Hematopoietic multipotent progenitor cell treated with erythropoietin and hydrocortisone succinate and interleukin-3 and kit ligand, for 17 days (in vitro differentiated cells): ENCODE results near the gene GIPC2.
"Not testable (repeated sequence)": the region's sequence is repeated elsewhere in the genome, so short reads cannot be mapped to it uniquely, and the experiment has no call there.

Experiments used
- DNase-seq: peaks from one replicate; pipeline ENCODE4 v3.0.0-alpha.2; 2015; ENCODE audit warnings: low spot score

The GIPC2 gene

GRCh38 chr1:78069784-78070183 is 24.0 kb downstream of the GIPC2 start:
- no peak for DNase-seq

- DNase-seq, result no peak
Observed at GRCh38 chr1:78070210-78070609, 24.4 kb downstream of the GIPC2 start.

DNA sequence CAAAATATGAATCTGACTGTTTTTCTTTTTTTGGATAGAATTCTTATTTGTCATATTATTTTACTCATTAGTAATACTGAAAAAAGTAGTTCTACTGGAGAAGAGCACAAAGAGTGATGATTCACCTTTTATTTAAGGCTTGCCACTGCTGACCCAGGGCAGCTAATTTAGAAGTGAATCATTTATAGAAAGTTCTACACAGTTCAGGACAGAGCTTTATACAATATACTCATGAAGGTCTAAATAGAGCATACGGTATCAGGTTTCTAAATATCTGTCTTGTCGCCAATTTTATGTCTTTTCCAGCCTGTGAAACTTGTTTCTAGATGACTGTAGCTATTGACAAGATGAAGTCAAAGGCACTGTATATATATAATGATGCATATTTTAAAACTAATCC is 25.0 kb downstream of the GIPC2 start:
- no peak for DNase-seq

- DNase-seq, result no peak
Observed at GRCh38 chr1:78071696-78072095, 25.9 kb downstream of the GIPC2 start.

GRCh38 chr1:78072216-78072615 is 26.4 kb downstream of the GIPC2 start:
- no peak for DNase-seq

DNA sequence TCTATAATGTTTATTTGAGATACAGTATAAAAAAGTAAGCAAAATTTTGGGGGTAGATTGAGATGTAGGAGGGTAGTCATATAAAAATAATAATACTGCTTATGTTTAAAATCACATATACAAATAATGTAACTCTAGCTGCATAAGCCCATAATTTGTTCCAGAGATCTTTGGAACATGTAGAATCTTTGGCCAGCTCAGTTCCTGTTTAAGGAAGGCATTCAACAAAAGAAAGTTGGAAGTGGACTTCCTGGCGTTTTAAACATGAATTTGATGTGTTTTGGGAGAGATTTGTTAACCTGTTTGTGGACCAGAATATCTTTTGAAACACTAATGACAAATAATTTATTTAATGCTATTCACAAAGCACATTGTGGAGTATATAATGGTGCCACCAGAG is 27.7 kb downstream of the GIPC2 start:
- DNase-seq, result no peak

GRCh38 chr1:78075621-78076020 is 29.9 kb downstream of the GIPC2 start:
- DNase-seq, result no peak

DNA sequence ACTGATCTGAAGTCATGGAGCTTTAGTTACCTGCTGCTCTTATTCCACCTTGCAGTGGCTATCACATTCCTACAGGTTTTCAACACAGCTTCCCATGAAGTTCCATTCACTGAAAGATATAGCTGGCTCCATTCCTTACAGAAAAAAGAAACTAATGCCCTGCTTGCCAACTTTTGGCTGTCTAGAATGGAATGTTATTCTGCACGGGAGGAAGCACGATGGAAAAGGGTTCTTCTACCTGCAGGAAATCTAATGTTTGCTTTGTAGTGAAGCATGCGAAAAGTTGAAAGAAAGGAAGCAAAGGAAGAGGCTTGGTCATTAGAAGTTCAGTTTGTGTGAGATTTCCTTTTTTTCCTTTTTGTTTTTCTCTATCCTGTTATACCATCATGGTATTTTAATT is 32.6 kb downstream of the GIPC2 start:
- DNase-seq, result no peak

- DNase-seq, result no peak
Observed at GRCh38 chr1:78079580-78079979, 33.8 kb downstream of the GIPC2 start.

DNA sequence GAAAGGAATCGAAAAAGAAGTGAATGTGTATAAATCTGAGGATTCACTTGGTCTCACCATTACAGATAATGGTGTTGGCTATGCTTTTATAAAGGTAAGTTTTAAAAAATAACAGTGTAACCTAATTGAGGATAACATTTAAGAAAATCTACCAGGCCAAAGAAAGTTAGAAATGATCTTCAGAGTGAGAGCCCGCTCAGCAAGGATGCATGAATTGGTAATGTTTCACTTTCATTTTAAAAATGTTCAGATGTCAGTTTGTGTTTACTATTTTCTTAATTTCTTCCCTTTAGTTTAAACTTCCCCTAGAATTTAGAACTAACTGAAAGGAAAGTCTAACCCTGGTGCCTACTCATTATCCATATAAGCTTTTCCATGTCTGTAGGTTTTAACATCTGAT is 35.0 kb downstream of the GIPC2 start:
- DNase-seq, result no peak

DNA sequence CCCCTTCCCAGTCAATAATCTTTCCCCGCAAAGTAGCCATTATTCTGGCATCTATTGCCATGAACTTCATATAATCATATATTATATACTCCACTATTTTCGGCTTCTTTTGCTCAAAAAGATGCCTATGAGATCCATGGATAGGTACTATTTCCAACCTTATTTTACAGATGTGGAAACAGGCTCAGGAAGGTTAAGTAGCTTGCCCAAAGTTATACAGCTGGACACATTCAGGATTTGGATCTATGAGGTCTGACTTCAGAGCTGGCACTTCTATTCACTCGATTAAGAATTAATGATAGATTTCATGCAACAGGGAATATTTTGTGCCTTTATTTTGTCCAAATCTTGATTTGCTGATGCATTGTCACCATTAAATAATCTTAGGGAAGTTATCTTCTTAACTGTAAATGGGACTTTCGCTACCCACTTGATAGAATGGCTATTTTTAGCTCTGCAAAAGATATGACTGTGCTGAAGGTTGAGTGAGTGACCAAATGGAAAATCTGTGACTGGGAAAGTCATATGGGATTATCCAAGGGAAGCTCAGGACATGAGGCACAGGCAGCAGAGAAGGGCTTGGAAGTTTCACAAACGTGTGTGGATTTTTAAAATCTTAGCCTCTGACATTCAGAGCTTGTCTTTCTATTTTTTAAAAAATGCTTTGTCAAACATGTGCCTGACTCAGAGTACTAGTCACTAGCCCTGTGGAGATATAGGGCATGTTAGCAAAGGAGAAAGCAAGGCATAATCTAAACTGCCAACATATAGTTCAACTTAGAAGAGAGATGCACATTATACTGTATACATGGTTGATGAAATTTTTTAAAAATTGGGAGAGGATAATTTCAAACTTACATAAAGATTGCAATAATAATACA is 36.5 kb downstream of the GIPC2 start:
- DNase-seq, result no peak

GRCh38 chr1:78084639-78085038 is 38.9 kb downstream of the GIPC2 start:
- DNase-seq, result not testable (repeated sequence)

- no peak for DNase-seq
Observed at GRCh38 chr1:78086697-78087096, 40.9 kb downstream of the GIPC2 start.

DNA sequence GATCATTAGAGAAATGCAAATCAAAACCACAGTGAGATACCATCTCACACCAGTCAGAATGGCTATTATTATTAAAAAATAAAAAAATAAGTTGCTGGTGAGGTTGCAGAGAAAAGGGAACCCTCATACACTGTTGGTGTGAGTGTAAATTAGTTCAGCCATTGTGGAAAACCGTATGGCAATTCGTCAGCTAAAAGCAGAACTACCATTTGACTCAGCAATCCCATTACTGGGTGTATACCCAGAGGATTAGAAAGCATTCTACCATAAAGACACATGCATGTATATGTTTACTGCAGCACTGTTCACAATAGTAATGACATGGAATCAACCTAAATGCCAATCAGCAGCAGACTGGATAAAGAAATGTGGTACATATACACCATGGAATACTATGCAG is 42.2 kb downstream of the GIPC2 start:
- DNase-seq, result no peak

DNA sequence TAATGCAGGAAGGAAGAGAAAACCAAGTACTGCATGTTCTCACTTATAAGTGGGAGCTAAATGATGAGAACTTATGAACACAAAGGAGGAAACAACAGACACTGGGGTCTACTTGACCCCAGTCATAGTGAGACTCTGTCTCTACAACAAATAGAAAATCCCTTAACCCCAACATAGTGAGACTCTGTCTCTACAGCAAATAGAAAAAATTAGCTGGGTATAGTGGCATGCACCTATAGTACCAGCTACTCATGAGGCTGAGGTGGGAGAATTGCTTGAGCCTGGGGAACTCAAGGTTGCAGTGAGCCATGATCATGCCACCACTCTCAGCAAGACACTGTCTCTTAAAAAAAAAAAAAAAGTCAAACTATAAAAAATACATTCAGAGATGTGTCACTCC is 42.7 kb downstream of the GIPC2 start:
- no peak for DNase-seq

DNA sequence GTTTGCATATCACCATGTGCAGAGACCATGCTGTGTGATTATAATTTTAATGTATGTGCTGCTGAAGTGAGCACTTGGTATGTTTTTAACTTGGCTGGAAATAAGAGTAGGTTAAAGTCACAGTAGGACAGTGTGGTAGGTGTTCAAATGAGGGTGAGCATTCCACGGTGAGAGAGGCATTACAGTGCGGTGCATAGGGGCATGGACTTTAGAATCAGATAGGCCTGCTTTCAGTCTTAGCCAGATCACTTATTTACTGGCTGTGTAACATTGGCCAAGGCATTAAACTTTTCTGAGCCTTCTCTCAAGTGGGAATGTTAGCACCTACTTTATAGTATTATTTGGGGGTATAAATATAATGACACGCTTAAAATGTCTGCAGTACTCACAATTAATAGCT is 43.2 kb downstream of the GIPC2 start:
- no peak for DNase-seq

DNA sequence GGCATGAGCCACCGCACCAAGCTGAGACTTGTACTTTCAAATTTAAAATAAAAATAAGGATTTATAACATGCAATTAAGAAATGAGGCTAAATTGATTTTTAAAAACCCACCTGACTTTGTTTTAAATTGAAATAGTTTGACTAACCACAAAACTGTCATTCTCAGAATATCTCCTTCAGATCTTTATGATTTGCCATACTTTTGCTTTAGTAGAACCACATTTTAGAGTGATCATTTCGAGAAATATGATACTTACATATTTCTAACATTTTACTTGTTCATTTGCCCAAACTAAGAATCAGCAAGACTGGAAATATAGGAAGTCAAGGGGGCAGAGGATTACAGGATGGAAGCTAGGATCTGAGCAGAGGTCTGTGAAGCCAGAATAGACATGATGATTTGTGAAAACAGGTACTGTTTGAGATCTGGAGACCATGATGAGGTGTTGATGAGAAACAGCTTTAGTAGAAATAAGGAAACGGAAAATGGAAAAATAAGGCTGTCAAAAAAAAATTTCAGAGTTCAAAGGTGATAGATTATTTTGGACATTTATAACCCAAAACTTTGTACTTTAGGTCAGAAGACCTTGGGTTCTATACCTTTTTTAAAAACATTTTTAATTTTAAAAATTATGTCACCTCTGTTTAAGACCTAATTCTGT is 44.8 kb downstream of the GIPC2 start:
- no peak for DNase-seq

DNA sequence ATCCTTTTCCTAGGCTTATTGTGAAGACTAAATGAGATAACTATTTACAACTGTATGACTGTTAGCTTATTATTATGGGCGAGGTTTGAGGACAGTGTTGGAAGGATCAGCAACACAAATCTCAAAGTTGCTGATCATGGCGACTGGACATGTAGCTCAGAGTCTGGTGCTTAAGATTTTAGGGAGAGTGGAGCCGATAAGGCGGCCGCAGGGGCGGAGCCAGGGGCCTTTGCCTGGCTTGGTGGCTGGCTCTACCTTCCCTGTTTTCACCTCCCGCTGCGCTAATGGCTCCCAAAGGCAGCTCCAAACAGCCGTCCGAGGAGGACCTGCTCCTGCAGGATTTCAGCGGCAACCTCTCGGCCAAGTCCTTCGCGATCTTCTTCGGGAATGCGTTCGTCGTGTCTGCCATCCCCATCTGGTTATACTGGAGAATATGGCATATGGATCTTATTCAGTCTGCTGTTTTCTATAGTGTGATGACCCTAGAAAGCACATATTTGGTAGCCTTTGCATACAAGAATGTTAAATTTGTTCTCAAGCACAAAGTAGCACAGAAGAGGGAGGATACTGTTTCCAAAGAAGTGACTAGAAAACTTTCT is 45.5 kb downstream of the GIPC2 start:
- DNase-seq, result no peak

DNA sequence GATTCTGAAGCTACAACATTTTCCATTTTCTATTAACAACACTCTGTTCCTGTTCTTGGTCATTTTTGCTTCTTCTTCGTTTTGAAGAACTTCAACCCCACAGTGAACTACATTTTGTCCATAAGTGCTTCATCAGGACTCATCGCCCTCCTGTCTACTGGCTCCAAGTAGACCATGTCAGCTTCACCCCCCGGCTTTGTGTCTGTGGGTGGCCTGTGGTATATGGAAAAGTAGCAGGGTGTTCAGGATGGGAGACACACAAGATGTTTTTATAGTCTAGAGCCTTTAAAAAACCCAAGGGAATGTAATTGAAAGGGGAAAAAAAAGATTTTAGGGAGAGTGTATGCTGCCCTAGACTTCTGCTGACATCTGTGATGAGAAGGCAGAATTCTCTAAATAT is 46.1 kb downstream of the GIPC2 start:
- DNase-seq, result no peak

- no peak for DNase-seq
Observed at GRCh38 chr1:78092643-78093042, 46.9 kb downstream of the GIPC2 start.

- no peak for DNase-seq
Observed at GRCh38 chr1:78093560-78093959, 47.8 kb downstream of the GIPC2 start.

DNA sequence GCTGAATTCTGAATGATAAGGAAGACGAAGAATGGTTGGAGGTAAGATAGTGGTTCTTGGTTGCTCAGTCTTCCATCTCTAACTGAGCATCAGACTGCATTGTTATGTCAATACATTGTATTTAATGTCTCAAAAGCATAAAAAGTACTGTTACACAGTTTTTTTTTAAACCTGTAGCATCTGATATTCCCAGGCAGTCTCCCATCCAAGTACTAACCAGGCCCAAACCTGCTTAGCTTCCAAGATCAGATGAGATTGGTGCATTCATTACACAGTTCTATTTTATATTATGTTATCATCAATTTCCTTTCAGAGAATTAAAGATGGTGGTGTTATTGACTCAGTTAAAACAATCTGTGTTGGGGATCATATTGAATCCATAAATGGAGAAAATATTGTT is 48.9 kb downstream of the GIPC2 start:
- no peak for DNase-seq

- DNase-seq, result no peak
Observed at GRCh38 chr1:78095593-78095992, 49.8 kb downstream of the GIPC2 start.
